HEK293T (cell line): Measurements from ENCODE around the gene SMARCAL1.

Source experiments
- CTCF ChIA-PET: fragments of 350-600 bp; formaldehyde crosslinking; extraction: SDS; loops from one replicate; lab custom pipeline; 2021; ENCODE audit warnings: antibody characterized with exemption, inconsistent platforms; lab: Yijun Ruan, JAX
- POLR2A ChIA-PET: fragments of 350-600 bp; formaldehyde crosslinking; extraction: SDS; loops from one replicate; lab custom pipeline; 2020; ENCODE audit warnings: antibody characterized with exemption, inconsistent platforms; lab: Yijun Ruan, JAX
- DNase-seq: peaks from one replicate; pipeline ENCODE4 v3.0.0; 2012; ENCODE audit warnings: mixed read lengths; ENCODE audit errors: extremely low spot score
- ARNT ChIP-seq: fragments of 450-650 bp; IDR thresholded peaks from 2 replicates; pipeline ENCODE4 v1.6.1; 2017; ENCODE audit warnings: mild to moderate bottlenecking
- BHLHE40 ChIP-seq: fragments of 450-650 bp; IDR thresholded peaks from 2 replicates; pipeline ENCODE4 v1.6.1; 2016; ENCODE audit warnings: mild to moderate bottlenecking, moderate library complexity, borderline replicate concordance
- CTBP1 ChIP-seq: fragments of 450-650 bp; IDR thresholded peaks from 2 replicates; pipeline ENCODE4 v1.6.1; 2016; ENCODE audit warnings: borderline replicate concordance
- ELF4 ChIP-seq: fragments of 450-650 bp; IDR thresholded peaks from 2 replicates; pipeline ENCODE4 v1.6.1; 2017; ENCODE audit warnings: antibody characterized with exemption
- FOXA1 ChIP-seq: fragments of 450-650 bp; IDR thresholded peaks from 2 replicates; pipeline ENCODE4 v1.6.1; 2016; ENCODE audit warnings: mild to moderate bottlenecking
- FOXK2 ChIP-seq: fragments of 450-650 bp; IDR thresholded peaks from 2 replicates; pipeline ENCODE4 v1.6.1; 2016; ENCODE audit warnings: mild to moderate bottlenecking
- FOXM1 ChIP-seq: fragments of 450-650 bp; IDR thresholded peaks from 2 replicates; pipeline ENCODE4 v1.6.1; 2017; ENCODE audit warnings: mild to moderate bottlenecking, borderline replicate concordance
- HDGF ChIP-seq: fragments of 450-650 bp; IDR thresholded peaks from 2 replicates; pipeline ENCODE4 v1.6.1; 2017; ENCODE audit warnings: antibody characterized with exemption, borderline replicate concordance
- L3MBTL2 ChIP-seq: fragments of 450-650 bp; conservative IDR thresholded peaks from 2 replicates; pipeline ENCODE4 v1.6.1; 2016; ENCODE audit warnings: mild to moderate bottlenecking
- LEF1 ChIP-seq: fragments of 450-650 bp; IDR thresholded peaks from 2 replicates; pipeline ENCODE4 v1.6.1; 2017; ENCODE audit warnings: mild to moderate bottlenecking, borderline replicate concordance
- NFRKB ChIP-seq: fragments of 450-650 bp; IDR thresholded peaks from 2 replicates; pipeline ENCODE4 v1.6.1; 2016; ENCODE audit warnings: mild to moderate bottlenecking, moderate library complexity
- SP1 ChIP-seq: fragments of 450-650 bp; IDR thresholded peaks from 2 replicates; pipeline ENCODE4 v1.6.1; 2017
- SUZ12 ChIP-seq: fragments of 450-650 bp; IDR thresholded peaks from 2 replicates; pipeline ENCODE4 v1.6.1; 2016; ENCODE audit warnings: mild to moderate bottlenecking
- TARDBP ChIP-seq: fragments of 450-650 bp; IDR thresholded peaks from 2 replicates; pipeline ENCODE4 v1.6.1; 2016
- ZNF384 ChIP-seq: fragments of 450-650 bp; IDR thresholded peaks from 2 replicates; pipeline ENCODE4 v1.6.1; 2016
- TF ChIP-seq, protein P1 (sequence below): fragments of 450-650 bp; IDR thresholded peaks from 2 replicates; pipeline ENCODE4 v1.6.1; 2016

SMARCAL1 gene

DNA sequence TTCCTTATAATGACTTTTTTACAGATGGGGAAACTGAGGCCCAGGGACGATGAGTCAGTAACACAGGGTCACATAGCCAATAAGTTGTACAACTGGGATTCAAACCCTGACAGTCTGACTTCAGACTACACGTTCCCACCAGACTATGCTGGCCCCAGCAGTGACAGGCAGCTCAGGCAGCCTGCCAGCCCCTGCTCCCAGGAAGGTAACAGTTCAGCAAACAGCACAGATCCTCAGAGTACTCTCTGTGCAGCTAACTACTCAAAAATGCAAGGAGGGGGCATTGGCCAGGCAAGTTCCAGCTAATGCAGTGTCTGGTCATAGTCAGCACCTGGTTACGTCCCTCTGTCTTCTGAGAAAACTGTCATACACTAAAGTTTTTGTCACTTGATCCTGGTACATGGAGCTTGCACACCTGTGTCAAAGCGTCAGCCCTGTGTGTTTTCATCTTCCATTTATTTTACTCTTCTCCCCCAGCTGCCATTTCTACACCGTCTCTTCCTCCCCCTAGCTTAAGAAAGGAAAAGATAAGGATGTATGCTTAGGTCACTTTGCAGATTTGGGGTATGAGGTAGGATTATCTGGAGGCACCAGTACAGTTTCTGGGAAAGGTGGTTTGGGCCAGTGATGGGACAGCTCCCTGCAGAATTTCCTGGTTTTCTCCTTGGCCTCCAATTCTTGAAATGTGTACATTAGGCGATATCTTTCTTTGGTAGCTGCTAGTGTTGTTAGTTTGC is 4.5 kb downstream of the SMARCAL1 start:
- ChIA-PET CTCF (no interaction called here), POLR2A (interaction anchor here (0.9 kb wide), 1 partner anchor 82 kb away, joined by 5 read pairs; the partner anchor contains the start of gene RPL37A)
- TF ChIP-seq FOXK2 (no peak), CTBP1 (no peak)
- TF ChIP-seq, protein P1, sequence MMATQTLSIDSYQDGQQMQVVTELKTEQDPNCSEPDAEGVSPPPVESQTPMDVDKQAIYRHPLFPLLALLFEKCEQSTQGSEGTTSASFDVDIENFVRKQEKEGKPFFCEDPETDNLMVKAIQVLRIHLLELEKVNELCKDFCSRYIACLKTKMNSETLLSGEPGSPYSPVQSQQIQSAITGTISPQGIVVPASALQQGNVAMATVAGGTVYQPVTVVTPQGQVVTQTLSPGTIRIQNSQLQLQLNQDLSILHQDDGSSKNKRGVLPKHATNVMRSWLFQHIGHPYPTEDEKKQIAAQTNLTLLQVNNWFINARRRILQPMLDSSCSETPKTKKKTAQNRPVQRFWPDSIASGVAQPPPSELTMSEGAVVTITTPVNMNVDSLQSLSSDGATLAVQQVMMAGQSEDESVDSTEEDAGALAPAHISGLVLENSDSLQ, result no peak
- DNase-seq, result no peak

DNA sequence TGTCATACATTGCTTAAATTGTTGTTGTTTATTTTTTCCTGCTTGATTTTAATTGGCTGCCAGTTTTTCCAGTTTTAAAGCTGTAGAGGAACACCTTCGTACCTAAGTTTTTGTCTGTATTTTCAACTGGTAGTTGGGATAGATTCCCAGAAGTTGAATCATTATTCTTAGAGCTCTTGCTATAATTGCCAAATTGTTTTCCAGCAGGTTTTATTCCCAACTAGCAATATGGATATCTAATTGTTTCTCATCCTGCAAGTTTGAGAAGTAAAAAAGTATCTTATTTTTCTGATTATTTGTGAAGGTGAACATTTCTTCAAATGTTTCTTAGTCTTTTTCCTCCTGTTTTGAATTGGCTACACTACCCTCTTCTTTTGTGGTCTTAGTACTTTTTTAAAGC is 6.7 kb downstream of the SMARCAL1 start:
- CTCF ChIA-PET, result no interaction called here

DNA sequence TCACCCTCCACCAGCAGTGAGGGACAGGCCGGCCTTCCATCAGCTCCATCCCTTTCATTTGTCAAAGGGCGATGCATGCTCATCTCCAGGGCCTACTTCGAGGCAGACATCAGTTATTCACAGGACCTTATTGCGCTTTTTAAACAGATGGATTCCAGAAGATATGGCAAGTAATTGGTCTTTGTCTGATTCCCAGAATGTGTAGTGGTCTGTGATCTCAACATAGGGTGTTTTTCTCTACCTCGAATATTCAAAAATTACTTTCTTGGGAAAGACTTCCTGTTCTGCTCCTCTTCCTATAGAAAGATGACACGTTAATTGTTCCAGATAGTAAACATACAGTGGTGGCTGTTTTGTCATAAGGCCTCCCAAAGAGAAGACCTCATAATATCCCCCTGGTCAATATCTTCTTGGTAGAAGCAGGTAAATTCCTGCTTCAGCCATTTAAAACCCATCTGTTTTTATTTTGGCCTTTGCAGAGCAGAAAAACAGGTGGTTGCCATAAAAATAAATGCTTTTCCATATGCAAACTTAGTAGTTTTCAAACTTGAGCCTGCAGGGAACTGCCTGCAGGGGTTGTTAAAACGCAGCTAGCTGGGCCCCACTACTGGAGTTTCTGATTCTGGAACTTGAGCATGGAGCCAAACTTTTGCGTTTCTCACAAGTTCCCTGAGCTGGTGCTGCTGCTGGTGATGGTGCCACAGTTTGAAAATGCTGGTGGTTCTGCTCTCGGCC is 8.2 kb downstream of the SMARCAL1 start:
- ChIA-PET CTCF (no interaction called here), POLR2A (no interaction called here)
- DNase-seq, result no peak
- TF ChIP-seq L3MBTL2, result no peak
- no peak for TF ChIP-seq FOXK2
- TF ChIP-seq SP1, result no peak
- TF ChIP-seq ELF4, result no peak
- TF ChIP-seq BHLHE40, result no peak
- no peak for TF ChIP-seq FOXM1
- no peak for TF ChIP-seq TARDBP

More for the DNA sequence above, 6.7 kb downstream of the SMARCAL1 start:
- POLR2A ChIA-PET, result no interaction called here
- no peak for DNase-seq
- TF ChIP-seq HDGF, result no peak

DNA sequence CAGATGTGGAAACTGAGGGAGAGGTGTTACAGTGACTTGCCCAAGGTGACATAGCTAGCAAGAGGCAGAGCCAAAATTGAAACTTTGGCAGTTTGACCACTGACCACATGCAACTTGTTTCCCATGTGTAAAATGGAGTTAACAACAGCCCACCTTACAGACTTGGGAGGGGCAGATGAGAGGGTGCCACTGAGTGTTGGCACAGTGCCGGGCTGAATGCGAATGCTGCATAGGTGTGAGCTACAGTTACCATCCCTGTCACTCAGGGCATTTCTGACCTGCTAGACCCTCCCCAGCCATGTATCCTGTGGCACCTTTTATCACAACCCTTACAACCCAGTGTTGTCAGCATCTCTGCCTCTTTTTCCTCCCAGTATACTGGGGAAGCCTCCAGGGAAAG is 10.8 kb downstream of the SMARCAL1 start:
- CTCF ChIA-PET, result no interaction called here

DNA sequence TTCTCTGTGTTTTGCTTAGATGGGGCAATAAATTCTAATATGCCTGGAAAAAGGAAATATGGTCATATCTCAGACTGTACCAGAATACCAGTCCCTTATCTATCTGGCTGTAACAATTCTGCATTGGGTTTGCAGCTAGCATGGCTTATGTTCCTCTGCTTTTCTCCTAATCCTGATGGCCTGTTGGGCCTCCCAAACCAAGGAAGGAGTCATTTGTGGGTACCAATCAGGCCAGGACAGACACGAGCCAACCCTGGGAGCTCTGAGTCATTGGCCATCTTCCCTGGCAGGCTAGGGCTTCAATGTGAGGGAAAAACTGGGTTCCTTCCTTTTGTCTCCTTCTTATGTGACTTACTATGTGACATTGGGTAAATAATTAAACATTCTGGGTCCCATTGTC is 12.0 kb downstream of the SMARCAL1 start:
- ChIA-PET CTCF (no interaction called here), POLR2A (interaction anchor here (1.2 kb wide), 1 partner anchor 12 kb away, joined by 3 read pairs; the partner anchor contains the start of gene SMARCAL1)
- no peak for DNase-seq
- TF ChIP-seq HDGF, result no peak
- TF ChIP-seq CTBP1, result no peak
- TF ChIP-seq FOXM1, result no peak
- TF ChIP-seq, protein P1, result no peak
- TF ChIP-seq ZNF384, result no peak
- TF ChIP-seq FOXA1, result no peak
- TF ChIP-seq SP1, result no peak
- TF ChIP-seq SUZ12, result no peak
- no peak for TF ChIP-seq ARNT
- TF ChIP-seq ELF4, result no peak
- no peak for TF ChIP-seq FOXK2
- TF ChIP-seq LEF1, result no peak
- TF ChIP-seq L3MBTL2, result no peak
- no peak for TF ChIP-seq TARDBP
- no peak for TF ChIP-seq NFRKB
- TF ChIP-seq BHLHE40, result no peak

More for the DNA sequence above, 10.8 kb downstream of the SMARCAL1 start:
- TF ChIP-seq HDGF (no peak), ELF4 (no peak), CTBP1 (no peak), FOXA1 (no peak), NFRKB (no peak), ARNT (no peak), FOXM1 (no peak), FOXK2 (no peak)
- TF ChIP-seq, protein P1, result no peak
- POLR2A ChIA-PET, result no interaction called here
- DNase-seq, result no peak

DNA sequence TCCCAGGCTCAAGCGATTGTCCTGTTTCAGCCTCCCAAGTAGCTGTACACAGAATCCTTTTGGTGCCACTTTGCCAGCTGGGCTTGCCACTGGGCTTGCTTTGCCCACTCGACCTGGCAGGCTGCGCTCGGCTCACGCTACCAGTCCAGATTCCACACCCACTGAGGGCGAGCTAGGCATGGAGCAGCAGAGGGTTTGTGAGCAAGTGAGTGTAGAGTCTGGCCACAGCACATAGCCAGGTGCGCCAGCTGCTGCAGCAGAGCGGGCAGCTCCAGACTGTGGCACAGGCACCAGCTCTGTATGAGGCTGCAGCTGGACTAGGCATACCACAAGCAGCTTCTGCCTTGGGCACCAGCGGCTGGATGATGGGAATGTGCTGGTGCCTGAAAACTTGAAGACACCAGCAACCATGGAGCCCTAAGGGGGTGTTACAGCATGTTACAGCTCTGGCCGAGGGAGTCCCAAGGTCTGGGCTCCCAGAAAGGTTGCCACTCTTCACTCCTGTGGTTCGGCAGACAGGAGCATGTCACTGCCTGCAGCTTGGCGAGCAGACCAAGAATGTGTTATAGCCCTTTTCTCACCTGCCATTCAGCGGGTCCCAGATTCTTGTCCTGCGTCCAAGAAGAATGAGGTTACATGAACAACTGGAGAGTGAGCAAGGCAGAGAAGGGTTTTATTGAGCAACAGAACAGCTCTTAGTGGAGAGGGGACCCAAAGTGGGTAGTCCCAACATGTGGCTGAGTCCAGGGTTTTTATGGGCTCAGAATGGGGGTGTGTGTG is 12.9 kb downstream of the SMARCAL1 start:
- no peak for DNase-seq
- ChIA-PET CTCF (interaction anchor here (0.6 kb wide), 1 partner anchor 210 kb away, joined by 3 read pairs; no protein-coding TSS in a partner anchor), POLR2A (interaction anchor here (1.2 to 1.4 kb wide), 2 partner anchors 13 kb away, joined by 3 read pairs; partner anchors contain the start of gene SMARCAL1)
- TF ChIP-seq SP1, result no peak
